GM19023 (cell line): Measurements from ENCODE around the gene DEF6.

Experiments
- ATAC-seq: cut with Tn5 transposase; IDR thresholded peaks from one replicate; pipeline ENCODE4 v1.9.1; 2021; ENCODE audit warnings: mild to moderate bottlenecking, moderate library complexity; ENCODE audit not compliant: unreplicated experiment

DEF6 gene

DNA sequence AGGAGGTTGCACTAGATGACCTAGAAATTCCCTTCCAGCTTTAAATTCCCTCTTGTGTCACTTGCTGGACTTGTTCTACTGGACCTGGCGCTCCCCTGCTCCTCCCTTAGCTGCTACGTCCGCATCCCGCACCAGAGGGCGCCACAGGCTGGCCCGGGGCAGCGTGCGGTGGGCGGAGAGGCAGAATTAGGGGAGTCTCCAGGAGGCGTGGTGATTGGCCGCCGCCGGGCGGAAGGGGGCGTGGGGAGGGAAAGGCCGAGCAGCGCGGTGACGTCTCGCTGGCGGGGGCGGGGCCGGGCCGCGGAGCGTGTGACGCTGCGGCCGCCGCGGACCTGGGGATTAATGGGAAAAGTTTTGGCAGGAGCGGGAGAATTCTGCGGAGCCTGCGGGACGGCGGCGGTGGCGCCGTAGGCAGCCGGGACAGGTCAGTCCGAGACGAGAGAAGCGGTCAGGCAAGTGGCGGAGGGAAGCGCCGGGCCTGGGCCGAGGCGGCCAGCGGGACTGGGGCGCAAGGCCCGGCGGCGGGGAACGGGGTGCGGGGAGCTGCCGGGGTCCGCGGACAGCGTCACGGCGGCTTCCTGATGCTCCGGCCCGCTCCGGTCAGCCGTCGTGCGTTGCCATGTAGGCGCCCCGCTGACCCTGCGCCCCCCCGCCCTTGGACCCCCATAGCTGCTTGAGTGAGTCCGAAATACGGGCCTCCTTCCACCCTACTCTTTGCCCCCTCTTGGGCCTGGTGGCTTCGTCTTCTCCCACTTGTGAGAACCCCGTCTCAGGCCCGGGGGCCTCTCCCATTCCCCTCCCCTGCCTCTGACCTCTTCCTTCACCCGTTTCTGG lies 44.9 kb downstream of the DEF6 start, which contains the start of gene PPARD:
Gene PPARD, plus strand, starts transcription at position 301 of the 834 bp plus-strand sequence. CDS start 68,530 bp downstream, outside the sequence.
- peak; percentile 93 for ATAC-seq

DNA sequence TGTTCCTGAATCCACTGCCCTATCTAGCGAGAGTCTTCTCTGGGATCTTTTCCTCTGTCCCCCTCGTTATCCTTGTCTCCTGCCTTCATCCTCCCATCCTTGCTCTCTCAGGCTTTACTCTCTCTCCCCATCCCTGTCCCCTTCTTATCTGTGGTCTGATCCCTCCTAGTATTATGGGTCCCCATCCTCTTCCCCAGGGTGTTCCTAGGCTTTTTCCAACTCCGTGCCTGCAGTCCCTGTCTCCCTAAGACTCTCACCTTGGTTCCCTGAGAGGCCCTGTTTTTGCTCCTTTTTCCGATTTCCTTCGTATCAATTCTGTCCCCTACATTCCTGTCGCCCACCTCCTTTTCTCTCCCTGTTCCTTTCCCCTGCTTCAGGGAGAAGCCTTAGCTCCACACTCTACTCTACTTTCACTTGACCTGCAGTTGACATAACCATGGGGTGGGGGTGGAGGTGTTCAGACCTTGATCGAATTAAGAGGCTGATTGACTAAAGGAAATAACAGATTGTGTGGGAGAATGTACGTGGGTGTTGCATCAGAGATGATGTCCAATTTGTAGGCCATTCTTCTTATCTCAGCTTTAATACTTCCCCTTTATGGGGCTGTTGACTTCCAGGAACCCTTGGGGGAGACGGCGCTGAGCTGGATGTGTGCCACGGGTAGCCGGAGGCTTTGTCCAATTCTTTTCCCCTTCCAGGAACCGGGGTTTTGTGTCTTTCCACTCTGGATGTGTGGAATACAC lies 45.6 kb downstream of the DEF6 start:
- no peak for ATAC-seq

DNA sequence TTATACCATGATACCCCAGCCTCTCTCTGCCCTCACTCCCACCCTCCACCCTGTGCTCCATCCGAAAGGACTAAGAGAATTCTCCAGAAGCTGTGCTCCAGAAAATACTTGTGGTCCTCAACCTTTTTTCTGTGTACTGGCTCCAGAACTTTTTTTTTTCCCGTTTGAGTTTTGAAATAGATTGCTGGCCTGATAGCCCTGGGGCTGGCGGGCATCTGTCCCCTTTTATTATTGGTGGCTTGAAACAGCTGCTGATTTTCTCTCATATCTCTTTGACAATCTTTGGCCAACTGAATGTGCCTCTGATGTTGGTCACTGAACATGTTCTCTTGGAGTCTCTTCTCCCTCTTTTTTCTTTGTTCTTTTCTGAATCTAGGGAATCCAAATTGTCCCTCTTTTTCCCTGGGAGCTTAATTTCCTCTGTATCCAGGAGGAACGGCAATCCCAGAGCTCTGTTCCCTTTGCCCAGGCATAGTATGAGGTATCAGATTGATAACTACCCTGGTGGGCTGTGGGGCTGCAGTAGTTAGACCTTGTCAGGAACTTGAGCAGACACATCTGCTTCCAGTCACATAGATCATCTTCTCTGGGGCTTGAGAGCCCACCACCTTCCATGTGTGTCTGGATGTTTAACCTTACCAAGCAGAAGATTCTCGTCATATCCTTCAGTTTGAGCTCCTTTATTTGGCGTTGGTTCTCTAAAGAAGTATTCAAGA lies 46.4 kb downstream of the DEF6 start:
- no peak for ATAC-seq

DNA sequence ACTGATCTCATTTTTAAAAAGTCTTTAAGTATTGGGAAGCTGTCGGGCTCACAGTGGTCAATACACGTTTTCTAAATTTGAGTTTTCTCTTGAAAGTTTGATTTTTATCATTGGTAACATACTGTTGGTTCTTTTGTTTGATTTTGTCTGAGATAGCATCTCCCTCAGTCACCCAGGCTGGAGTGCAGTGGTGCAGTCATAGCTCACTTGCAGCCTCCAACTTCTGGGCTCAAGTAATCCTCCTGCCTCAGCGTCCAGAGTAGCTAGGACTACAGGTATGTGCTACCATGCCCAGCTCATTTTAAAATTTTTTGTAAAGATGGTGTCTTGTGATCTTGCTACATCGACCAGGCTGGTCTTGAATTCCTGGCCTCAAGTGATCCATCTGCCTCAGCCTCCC lies 53.8 kb downstream of the DEF6 start:
- ATAC-seq: no peak

DNA sequence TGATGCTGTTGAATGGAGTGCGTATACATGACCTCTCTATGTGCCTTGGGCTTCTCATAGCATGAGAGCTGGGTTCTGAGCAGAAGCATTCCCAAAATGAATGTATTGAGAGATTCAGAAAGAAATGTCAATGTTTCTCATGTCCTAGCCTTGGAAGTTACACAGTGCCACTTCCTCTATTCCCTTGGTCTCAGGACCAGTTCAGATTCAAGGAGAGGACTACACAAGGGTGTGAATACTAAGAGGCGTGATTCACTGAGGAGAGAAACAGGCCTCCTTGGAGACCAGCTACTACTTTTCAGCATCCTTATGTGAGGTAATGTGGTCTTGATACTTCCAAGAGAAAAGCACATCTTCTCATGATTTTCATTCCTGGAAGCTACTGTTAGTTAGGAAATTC lies 55.1 kb downstream of the DEF6 start:
- no peak for ATAC-seq

DNA sequence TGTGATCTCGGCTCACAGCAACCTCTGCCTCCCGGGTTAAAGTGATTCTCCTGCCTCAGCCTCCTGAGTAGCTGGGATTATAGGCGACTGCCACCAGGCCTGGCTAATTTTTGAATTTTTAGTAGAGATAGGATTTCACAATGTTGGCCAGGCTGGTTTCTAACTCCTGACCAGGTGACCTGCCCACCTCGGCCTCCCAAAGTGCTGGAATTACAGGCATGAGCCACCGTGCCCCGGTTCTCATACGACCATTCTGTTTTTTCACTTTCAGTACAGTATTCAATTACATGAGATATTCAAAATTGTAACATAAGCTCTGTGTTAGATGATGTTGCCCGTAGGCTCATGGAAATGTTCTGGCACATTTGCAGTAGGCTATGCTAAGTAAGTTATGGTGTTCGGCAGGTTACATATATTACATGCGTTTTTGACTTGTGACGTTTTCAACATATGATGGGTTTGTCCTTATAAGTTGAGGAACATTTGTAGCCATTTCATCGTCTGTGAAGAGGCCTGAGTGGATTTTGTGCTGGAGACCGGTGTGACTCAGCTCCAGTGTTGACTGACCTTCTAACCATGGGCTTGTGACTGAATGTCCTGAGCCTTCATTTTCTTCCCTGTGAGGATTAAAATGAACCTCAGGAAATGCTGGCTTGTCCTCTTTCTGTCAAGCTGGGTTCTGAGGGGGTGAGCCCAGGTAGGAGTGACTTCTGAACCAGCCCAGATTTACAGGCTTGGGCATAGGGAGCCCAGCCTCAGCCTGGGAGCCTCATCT lies 56.9 kb downstream of the DEF6 start:
- no peak for ATAC-seq

DNA sequence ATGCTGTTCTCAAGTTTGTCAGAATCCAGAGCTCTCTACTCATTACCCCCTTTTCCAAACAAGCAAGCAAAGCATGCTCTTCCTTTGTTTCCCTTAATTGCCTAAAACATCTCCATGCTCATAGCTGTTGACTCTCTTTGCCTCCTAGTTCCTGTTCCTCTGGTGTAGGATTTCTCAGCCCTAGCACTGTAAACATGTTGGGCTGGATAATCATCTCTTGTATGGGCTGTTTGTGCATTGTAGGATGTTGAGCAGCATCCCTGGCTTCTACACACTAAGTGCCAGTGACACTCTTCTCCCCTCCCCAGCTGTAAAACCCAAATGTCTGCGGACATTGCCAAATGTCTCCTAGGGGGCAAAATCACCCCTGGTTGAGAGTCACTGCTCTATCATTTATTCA lies 58.8 kb downstream of the DEF6 start:
- ATAC-seq: no peak

DNA sequence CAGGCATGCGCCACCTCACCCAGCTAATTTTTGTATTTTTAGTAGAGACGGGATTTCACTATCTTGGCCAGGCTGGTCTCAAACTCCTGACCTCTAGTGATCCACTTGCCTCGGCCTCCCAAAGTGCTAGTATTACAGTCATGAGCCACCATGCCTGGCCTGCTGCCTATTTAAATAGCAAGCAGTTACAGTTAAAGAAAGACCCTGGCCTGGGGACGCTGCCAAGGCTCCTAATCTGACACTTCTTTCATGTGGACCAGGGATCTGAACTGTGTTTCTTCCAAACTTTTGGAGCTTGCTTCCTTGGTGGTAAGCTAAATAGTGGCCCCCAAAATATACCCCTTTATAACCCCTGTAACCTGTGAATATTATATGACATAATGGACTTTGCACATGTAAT lies 60.1 kb downstream of the DEF6 start:
- ATAC-seq: no peak

DNA sequence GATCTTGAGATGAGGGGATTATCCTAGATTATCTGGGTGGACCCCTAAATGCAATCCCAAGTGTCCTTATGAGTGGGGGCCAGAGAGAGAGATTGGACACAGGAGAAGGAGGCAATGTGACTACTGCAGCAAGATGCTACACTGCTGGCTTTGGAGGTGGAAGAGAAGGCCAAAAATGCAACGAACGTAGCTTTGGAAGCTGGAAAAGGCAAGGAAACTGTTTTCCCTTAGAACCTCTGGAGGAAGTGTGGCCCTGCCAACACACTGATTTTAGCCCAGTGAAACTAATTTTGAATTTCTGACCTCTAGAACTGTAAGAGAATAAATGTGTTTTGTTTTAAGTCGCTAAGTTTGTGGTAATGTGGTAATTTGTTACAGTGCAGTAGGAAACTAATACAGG lies 60.5 kb downstream of the DEF6 start:
- no peak for ATAC-seq

DNA sequence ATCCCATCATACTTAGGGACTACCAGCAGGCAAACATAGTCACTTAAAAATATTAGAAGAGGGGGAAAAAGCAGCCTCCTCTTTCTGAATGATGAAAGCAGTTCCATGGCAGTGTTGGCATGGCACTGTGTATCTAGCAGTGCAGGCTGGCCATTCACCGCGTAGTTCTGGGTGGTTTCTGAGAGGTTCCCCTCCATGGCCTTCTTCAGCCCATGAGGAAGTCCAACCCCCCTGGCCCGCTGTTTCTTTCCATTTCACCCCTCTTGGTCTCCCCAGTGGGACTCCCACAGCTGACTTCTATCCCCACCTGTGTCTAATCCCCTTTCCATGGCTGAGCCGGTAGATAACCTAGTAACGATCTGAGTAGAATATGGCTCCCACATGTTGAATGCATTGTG lies 61.7 kb downstream of the DEF6 start:
- ATAC-seq: no peak

DNA sequence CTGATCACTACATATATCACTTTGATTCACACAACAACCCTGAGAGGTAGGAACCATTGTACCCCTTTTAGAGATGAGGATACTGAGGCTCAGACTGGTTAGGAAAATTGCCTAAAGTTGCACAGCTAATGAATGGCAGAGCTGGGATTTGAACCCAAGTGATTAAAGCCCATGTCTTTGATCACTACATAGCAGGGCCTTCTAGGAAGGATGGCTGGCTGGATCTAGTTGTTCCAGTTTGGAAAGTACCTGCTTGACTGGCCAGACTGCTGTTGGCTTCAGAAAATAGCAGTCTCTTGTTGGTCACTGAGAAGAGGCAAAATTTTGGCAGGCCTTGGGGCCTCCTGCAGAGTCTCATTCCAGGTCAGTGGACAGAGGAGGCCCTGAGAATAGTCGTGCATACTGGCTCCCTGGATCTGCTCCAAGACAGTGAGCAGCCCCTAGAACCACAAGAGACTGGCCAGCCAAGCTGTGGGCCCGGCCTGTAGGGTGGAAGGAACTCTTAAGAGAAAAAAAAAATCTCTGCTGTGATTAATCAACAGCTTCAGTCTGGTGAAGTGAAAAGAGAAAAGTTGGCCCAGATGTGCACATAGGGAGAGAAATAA lies 62.2 kb downstream of the DEF6 start:
- ATAC-seq: no peak

DNA sequence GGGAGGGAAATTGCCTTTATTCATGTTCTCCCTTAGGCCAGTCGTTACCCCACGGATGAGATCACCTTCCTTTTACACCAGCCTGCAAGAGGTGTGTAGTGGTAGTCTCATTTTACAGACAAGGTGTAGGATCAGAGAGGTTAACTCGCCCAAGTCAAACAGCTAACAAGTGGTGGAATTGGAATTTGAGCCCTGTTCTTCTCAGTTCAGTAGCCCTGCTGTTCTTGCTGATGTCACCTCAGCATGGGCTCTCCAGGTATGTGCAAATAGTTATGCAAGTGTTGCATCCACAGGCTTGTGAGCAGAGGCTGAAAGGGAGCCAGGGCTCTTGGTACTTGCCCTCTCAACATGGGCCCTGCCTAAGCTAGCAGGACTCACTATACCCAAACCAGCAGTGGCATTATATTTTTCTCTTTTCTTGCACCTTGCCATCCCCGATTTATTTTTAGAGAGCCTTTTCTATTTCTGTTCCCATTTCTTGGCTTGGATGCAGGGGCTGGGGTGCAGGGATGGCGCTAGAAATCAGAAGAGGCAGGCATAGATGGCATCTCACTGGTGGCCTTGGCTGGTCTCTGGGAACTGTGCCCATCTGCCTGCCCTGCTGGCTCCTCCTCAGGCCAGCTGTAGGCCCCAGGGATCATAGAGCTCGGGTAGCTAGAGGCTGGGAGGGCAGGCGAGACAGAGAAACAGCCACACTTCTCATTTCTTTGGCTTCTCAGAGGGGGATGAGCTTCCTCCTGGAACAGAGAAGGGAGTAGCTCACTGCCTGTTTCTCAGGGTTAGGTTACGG lies 62.9 kb downstream of the DEF6 start:
- ATAC-seq: no peak

DNA sequence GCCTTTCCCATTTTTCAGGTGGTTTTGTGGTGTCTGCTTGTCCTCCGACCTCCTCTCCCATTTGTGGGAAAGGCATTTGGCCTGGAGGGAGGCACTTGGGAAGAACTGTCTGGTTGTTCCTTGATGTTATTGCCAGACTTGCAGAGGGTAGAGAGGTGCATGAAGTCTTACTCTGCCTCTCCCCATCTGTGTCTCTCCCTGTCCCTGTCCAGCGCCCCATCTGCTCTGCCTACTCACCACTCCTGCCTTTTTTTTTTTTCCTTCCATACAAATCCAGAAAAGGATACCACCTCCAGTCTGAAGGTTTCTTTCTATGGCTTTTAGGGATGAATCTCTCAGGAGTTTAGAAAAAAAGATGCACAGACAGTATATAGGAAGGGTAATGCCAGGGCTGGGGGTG lies 64.6 kb downstream of the DEF6 start:
- ATAC-seq: no peak

DNA sequence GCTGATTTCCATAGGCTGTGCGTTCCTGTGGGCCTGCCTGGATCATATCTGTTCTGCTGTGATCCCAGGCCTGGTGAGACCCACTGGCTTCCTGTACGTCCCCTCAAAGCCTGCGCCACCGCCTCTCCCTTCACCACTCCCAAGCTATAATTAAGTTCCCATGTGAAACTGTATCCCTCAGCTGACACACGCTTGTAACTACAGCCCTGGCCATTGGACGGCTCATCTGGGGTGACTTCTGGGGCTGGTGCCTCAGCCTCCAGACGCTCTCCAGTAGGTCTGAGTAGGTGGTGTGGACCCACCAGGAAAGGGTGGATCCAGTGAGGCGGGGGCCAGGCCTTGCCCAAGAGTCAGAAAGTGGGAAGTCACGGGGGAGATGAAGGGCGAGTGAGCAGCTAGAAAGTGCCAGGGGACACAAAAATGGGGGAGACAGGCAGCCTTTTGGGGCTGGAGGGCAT lies 65.7 kb downstream of the DEF6 start:
- no peak for ATAC-seq

DNA sequence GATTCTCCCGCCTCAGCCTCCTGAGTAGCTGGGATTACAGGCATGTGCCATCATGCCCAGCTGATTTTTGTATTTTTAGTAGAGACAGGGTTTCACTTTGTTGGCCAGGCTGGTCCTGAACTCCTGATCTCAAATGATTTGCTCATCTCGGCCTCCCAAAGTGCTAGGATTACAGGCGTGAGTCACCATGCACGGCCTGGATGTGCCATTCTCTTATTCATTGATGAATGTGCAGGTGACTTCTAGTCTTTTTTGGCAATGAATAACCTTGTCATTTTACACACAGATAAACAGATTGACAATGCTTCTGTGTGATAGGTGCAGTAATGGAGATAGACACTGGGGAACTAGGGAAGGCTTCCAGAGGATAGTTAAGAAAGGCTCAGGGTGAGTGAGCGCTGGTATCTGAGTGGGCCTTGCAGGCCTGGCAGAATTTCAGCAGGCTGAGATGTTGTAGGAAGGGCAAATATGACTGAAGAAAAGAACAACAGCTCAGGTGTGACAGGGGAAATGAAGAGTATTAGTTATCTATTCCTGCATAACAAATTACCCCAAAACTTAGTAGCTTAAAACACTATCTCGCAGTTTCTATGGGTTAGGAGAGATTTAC lies 68.1 kb downstream of the DEF6 start:
- no peak for ATAC-seq

DNA sequence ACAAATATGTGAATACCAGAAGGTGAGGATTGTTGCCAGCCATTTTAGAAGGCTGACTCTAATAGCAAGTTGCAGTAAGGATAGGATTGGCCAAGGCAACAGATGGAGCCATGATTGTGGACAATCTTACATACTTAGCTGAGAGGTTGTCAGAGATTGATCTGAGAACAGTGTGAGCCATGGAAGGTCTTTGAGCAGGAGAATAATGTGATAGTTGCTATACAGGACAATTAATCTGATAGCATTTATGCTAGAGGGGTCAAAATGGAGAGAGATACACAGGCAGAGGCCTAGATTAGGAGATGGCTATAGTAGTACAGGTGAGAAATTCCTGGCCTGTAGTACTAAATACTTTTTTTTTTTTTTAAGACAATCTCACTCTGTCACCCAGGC lies 68.6 kb downstream of the DEF6 start:
- no peak for ATAC-seq

DNA sequence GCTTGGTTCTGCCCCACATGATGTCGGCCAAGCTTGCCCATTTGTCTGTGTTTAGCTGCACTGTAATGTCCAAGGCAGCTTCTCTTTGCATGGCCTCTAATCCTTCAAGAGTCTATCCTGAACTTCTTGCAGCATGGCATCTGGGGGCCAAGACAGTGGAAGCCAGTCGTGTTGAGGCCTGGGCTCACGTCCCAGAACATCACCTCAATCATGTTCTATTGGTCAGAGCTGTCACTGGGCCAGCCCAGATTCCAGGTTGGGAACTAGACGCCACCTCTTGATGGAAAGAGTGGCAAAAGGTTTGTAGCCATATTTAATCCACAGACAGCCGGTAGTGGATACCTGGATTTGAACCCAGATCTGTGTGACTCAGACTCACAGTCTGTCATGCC lies 70.0 kb downstream of the DEF6 start:
- no peak for ATAC-seq

DNA sequence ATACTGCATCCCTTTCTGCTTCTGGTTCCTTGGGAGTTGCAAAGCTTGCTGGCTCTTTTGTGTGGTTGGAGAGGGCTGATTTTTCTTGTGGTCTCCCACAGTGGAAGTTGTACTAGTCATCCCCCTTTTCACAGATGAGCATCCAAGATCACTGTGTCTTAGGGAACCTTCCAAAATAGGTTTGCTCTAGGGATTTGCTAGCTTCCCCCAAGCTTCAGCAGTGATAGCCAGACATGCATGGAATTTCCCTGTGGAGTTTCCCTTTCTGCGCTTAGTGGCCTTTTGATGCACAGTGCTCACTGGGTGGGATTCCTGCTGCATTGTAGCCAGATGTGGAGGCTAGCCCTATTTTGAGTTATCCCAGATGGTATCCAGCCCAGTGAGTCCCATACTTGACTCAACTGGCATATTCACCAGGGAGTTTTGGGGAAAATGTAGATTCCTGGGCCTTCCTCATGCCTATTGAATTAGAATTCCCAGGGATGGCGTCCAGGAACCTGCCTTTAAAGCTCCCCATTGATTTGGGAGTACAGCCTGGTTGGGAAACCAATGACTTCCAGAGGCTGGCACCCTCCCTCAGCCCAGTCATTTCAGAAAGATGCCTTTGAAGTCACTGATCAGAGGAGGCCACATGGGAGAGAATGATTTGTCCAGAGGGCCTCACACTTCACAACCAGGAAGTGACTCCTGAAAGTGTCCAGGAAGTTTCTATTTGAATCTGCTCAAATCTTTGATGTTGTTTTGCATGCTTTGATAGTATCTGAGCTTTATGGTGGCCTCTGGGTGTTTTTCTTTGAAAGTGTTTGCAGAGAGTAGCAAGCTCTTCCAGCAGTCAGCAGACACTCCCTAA lies 70.6 kb downstream of the DEF6 start:
- no peak for ATAC-seq
